Neutrophil (primary cell): ENCODE data around the gene STK11IP.

Experiments
- H3K27ac ChIP-seq: fragments of 200-600 bp; sonication (generic); 2 replicates; pipeline ENCODE4 v1.5.1; 2016; ENCODE audit warnings: mild to moderate bottlenecking, moderate library complexity
- H3K27me3 ChIP-seq: fragments of 200-600 bp; sonication (generic); 2 replicates; pipeline ENCODE4 v1.6.0; 2016; ENCODE audit warnings: mild to moderate bottlenecking
- H3K36me3 ChIP-seq: fragments of 200-600 bp; sonication (generic); 2 replicates; pipeline ENCODE4 v1.5.1; 2017
- H3K4me1 ChIP-seq, 2 experiments: fragments of 200-600 bp in 1 of 2; sonication (generic) in 1 of 2; 1 replicate in 1 of 2; 2 replicates in 1 of 2; pipeline versions ENCODE4 v1.5.1 to v1.6.1; 2013 to 2016; ENCODE audit warnings: low read depth in 1 of 2, low read length in 1 of 2, mild to moderate bottlenecking in 1 of 2, moderate library complexity in 1 of 2; ENCODE audit not compliant: control insufficient read depth in 1 of 2, insufficient read depth in 1 of 2
- H3K4me3 ChIP-seq, 2 experiments: fragments of 200-600 bp in 1 of 2; sonication (generic) in 1 of 2; 1 replicate in 1 of 2; 2 replicates in 1 of 2; pipeline ENCODE4 v1.5.1; 2013 to 2016; ENCODE audit warnings: low read depth in 1 of 2, low read length in 1 of 2, mild to moderate bottlenecking in 1 of 2, moderate library complexity in 1 of 2
- H3K9me3 ChIP-seq: fragments of 200-600 bp; sonication (generic); 2 replicates; pipeline ENCODE4 v1.5.1; 2016
- TF ChIP-seq, protein P1 (sequence below): fragments of 200-600 bp; sonication (generic); IDR thresholded peaks from 2 replicates; pipeline ENCODE4 v1.5.1; 2016; ENCODE audit warnings: antibody characterized with exemption

The STK11IP gene

DNA sequence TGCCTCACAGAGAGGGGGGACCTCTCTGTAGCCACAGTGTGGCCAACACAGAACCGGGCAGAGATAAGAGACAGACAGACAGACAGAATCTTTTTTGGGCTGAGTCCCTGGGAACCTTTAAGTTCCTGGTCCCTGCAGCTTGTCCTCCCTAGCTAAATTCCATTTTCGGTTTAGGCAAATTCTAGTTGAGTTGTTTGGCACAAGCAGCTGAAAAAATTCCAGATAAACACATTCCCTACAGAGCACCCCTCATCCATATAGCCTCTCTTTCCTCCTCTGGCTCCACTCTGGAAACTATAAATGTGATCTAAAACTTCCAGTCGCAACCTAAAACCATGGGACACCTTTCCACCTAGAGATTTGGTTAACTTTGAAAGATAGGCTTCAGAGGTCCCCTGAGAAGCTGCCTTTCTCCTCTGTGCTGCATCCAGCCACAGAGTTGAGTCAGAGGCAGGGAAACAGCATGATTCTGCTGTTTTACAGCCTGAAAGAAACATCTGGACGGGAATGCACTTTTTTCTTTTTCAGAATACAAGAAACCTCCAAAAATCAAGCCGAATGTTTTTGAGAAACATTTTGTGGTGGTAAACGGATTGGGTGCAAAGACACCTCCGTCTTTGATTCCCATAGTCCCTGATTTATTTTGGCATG lies 60.7 kb downstream of the STK11IP start:
- H3K4me1 ChIP-seq: no peaks in the 10 kb centered on the region
- H3K9me3 ChIP-seq: no peaks in the 10 kb centered on the region
- H3K27ac ChIP-seq: no peak overlapping the region
- H3K36me3 ChIP-seq: no peaks in the 10 kb centered on the region
- H3K4me3 ChIP-seq: no peak overlapping the region
- peaks cover 63% of the 10 kb centered on the region for H3K27me3 ChIP-seq
- TF ChIP-seq, protein P1, sequence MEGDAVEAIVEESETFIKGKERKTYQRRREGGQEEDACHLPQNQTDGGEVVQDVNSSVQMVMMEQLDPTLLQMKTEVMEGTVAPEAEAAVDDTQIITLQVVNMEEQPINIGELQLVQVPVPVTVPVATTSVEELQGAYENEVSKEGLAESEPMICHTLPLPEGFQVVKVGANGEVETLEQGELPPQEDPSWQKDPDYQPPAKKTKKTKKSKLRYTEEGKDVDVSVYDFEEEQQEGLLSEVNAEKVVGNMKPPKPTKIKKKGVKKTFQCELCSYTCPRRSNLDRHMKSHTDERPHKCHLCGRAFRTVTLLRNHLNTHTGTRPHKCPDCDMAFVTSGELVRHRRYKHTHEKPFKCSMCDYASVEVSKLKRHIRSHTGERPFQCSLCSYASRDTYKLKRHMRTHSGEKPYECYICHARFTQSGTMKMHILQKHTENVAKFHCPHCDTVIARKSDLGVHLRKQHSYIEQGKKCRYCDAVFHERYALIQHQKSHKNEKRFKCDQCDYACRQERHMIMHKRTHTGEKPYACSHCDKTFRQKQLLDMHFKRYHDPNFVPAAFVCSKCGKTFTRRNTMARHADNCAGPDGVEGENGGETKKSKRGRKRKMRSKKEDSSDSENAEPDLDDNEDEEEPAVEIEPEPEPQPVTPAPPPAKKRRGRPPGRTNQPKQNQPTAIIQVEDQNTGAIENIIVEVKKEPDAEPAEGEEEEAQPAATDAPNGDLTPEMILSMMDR: no peak

DNA sequence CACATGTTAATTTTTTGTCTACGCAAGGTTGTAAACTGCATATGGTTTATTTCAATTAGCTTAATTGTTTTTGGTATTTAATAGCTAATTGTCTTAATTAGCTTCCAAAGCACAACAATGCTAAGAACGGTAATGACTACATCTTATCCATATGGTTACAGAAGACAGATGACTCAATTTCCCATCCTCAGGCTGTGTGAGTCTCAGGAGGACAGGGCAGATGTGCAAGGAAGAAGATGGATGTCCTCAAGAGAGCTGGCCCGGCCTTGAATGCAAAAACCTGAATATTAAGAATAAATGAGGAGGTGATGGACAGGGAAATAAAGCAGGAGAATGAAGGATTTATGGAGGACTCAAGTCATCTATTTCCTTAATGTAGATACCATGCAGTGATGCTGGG lies 61.2 kb downstream of the STK11IP start:
- H3K4me3 ChIP-seq: no peak overlapping the region
- peaks cover 58% of the 10 kb centered on the region for H3K27me3 ChIP-seq
- no peaks in the 10 kb centered on the region for H3K4me1 ChIP-seq
- no peaks in the 10 kb centered on the region for H3K36me3 ChIP-seq
- no peak overlapping the region for H3K27ac ChIP-seq
- TF ChIP-seq, protein P1: no peak
- no peaks in the 10 kb centered on the region for H3K9me3 ChIP-seq

DNA sequence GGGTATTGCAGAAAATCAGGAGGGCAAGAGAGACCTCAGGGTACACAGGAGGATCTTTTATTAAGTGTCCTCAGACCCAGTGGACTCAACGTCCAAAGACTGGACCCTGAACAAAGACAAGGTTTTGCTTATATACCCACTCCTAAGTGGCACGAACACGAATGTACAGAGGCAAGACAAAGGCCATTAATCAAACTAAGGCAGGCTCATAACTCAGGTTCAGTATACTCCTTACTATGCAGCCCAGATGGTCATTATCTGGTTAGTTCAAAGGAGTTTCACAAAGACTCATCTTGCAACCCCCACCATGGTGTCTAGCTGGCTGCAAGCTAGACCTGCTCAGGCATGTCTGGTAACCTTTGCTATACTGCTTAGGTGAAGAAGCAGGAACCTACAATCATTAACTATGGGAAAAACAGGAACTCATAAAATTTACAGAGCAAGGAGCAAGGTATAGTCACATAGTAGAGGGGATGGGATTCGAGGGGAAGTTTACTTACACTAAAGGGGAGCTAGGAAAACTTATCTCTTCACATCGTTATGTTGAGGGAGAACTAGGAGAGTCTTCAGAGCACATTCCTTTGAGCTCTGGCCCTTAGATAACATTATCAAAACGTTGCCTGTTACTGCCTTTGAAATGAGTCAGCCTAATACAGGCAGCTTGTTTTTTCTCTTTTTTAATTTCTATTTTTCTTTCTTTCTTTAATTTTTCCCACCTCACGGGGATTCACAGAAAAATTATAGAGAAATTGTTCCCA lies 63.7 kb downstream of the STK11IP start:
- H3K27ac ChIP-seq: no peak overlapping the region

DNA sequence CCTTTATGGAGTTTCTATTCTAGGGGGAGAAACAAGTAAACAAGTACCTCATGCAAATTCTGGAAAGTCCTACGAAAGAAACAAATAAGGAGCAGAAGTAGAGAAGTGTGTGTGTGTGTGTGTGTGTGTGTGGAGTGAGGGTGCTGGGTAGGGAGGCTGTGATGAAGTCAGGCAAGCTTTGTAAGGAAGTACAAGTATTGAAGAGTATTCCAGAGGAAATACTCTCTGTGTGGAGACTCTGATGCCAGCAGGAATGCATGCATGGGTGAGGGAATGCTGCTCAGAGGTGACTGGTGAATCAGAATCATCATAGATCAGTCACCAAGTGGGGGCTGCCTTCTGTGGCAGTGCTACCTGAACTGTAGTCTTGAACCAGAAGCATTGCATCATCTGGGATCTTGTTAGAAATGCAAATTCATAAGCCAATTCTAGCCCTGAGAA lies 64.3 kb downstream of the STK11IP start:
- TF ChIP-seq, protein P1: no peak
- no peak overlapping the region for H3K27ac ChIP-seq
- H3K36me3 ChIP-seq: no peaks in the 10 kb centered on the region
- peaks cover 30% of the 10 kb centered on the region for H3K27me3 ChIP-seq
- no peaks in the 10 kb centered on the region for H3K4me1 ChIP-seq
- H3K9me3 ChIP-seq: no peaks in the 10 kb centered on the region
- no peak overlapping the region for H3K4me3 ChIP-seq

More for the DNA sequence above, 63.7 kb downstream of the STK11IP start:
- TF ChIP-seq, protein P1: no peak
- Histone ChIP-seq H3K36me3 (no peaks in the 10 kb centered on the region), H3K4me3 (no peak overlapping the region), H3K4me1 (no peaks in the 10 kb centered on the region), H3K27me3 (peaks cover 35% of the 10 kb centered on the region), H3K9me3 (no peaks in the 10 kb centered on the region)

DNA sequence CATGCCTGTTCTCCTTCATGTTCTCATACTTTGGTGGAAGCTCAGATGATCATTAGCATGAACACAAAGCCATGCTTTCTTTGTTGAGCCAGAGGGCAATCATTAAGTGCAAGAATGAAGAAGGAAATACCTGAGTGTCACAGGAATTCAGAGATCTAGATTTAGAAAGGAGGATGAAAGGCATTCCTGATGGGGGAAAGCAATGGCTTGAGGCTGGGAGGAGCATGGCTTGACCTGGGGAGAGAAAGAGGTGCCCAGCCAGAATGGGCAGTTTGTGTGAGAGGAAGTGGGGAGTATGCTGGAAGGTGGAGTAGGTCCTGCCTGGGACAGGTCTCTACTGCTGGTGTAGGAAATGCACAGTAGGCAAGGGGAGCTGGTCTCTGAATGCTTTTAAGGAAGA lies 64.9 kb downstream of the STK11IP start:
- H3K27ac ChIP-seq: no peak overlapping the region
- H3K4me3 ChIP-seq: no peak overlapping the region
- no peaks in the 10 kb centered on the region for H3K36me3 ChIP-seq
- H3K4me1 ChIP-seq: no peaks in the 10 kb centered on the region
- no peaks in the 10 kb centered on the region for H3K9me3 ChIP-seq
- TF ChIP-seq, protein P1: no peak
- H3K27me3 ChIP-seq: peaks cover 25% of the 10 kb centered on the region
